ENCODE results near the gene TANGO2. TPM values are rescaled to one million over a fixed set of nuclear protein-coding genes. Genes with fewer than 3 reads are reported as not detected.

TANGO2 gene
- total RNA-seq, 1 experiment from 2014 or later: 13.9 TPM

DNA sequence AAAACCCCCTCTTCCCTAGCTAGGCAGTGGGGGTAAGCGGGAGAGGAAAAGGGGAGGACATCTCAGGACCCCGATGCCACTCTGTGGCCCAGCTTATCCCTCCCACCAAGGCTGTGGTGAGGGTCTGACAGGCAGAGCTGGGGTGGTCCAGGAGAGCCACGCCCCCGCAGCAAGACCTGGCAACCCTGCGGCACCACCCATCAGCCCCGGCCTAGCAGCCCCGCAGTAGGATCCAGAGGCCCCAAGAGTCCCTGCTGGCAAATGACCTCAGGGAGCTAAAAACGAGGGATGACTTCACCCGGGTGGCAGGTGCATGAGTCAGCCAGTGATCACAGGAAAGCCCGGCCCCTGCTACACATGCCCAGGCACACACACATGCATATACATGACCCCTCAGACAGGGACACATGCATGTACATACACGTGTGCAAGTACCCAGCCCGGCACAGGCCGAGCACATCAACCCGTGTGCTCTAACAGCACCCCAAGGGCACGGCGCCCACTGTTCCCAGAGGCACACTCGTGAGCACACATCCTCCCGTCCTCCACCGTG, 36.6 kb upstream of the TANGO2 start:
- H3K27ac Mint-ChIP-seq (ENCODE audit: low read depth, unreplicated experiment): no peak overlapping the region
- DNase-seq (ENCODE audit: unreplicated experiment): peak; percentile 76
- TF ChIP-seq CTCF (IDR thresholded peaks at IDR 0.05; ENCODE audit: unreplicated experiment): no peak
- H3K9me3 Mint-ChIP-seq (ENCODE audit: unreplicated experiment): no peaks in the 10 kb centered on the region
- intact Hi-C loops (cut with micrococcal nuclease): no loop called here
- BruUV-seq (replicated peaks): no TSS peak
- no peaks in the 10 kb centered on the region for H3K36me3 Mint-ChIP-seq (ENCODE audit: insufficient read depth, unreplicated experiment)
- CTCF ChIA-PET: interaction anchor here (0.6 to 1.0 kb wide), 3 partner anchors 32 to 254 kb away, joined by 3 to 4 read pairs (median 3); no protein-coding TSS in a partner anchor
- peaks cover 10% of the 10 kb centered on the region for H3K4me1 Mint-ChIP-seq (ENCODE audit: insufficient read depth, unreplicated experiment)
- H3K4me3 Mint-ChIP-seq (ENCODE audit: unreplicated experiment): no peak overlapping the region
- H3K27me3 Mint-ChIP-seq (ENCODE audit: insufficient read depth, unreplicated experiment): no peaks in the 10 kb centered on the region
- POLR2A ChIA-PET: interaction anchor here (0.7 to 1.5 kb wide), 4 partner anchors 10 to 146 kb away, joined by 3 to 6 read pairs (median 4); partner anchors contain the start of gene TRMT2A

- peaks cover 10% of the 10 kb centered on the region for H3K4me1 Mint-ChIP-seq (ENCODE audit: insufficient read depth, unreplicated experiment)
- BruUV-seq (replicated peaks): no TSS peak
- no peak for DNase-seq (ENCODE audit: unreplicated experiment)
- ChIA-PET CTCF (interaction anchor here (0.6 to 1.0 kb wide), 4 partner anchors 14 to 255 kb away, joined by 3 to 4 read pairs (median 4); no protein-coding TSS in a partner anchor), POLR2A (interaction anchor here (0.6 to 1.5 kb wide), 5 partner anchors 11 to 132 kb away, joined by 3 to 9 read pairs (median 5); partner anchors contain the start of genes TANGO2 and TRMT2A)
- no peaks in the 10 kb centered on the region for H3K9me3 Mint-ChIP-seq (ENCODE audit: unreplicated experiment)
- no peak overlapping the region for H3K27ac Mint-ChIP-seq (ENCODE audit: low read depth, unreplicated experiment)
- H3K4me3 Mint-ChIP-seq (ENCODE audit: unreplicated experiment): no peak overlapping the region
- H3K27me3 Mint-ChIP-seq (ENCODE audit: insufficient read depth, unreplicated experiment): no peaks in the 10 kb centered on the region
- intact Hi-C loops (cut with micrococcal nuclease): no loop called here
- no peaks in the 10 kb centered on the region for H3K36me3 Mint-ChIP-seq (ENCODE audit: insufficient read depth, unreplicated experiment)
- no peak for TF ChIP-seq CTCF (IDR thresholded peaks at IDR 0.05; ENCODE audit: unreplicated experiment)
These were observed 35.8 kb upstream of the TANGO2 start for GRCh38 chr22:19984851-19985811.

DNA sequence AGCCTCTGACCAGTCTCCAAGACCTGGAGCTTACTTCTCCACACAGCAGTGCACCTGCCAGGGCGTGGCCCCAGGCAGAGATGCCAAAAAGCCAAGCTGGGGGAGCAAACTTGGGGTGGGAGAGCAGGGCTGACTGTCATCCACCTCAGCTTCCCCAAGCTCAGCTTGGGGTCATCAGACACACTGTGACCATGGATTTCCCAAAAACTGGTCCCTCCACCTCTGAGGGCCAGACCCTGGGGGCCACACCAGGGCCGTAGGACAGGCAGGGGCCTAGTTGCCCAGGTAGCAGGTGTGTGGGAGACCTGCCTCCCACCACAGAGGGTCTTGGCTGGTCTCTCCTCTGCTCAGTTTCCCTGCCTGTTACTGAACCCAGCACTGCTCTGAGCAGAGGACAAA, 34.9 kb upstream of the TANGO2 start:
- Mint-ChIP-seq H3K4me3 (ENCODE audit: unreplicated experiment) (peak overlapping the region; percentile 57), H3K36me3 (ENCODE audit: insufficient read depth, unreplicated experiment) (no peaks in the 10 kb centered on the region), H3K27me3 (ENCODE audit: insufficient read depth, unreplicated experiment) (no peaks in the 10 kb centered on the region), H3K9me3 (ENCODE audit: unreplicated experiment) (no peaks in the 10 kb centered on the region), H3K4me1 (ENCODE audit: insufficient read depth, unreplicated experiment) (peaks cover 10% of the 10 kb centered on the region), H3K27ac (ENCODE audit: low read depth, unreplicated experiment) (no peak overlapping the region)
- POLR2A ChIA-PET: interaction anchor here (0.7 to 1.2 kb wide), 3 partner anchors 29 to 94 kb away, joined by 3 to 9 read pairs (median 4); partner anchors contain the start of gene TANGO2
- TF ChIP-seq CTCF (IDR thresholded peaks at IDR 0.05; ENCODE audit: unreplicated experiment): no peak
- DNase-seq (ENCODE audit: unreplicated experiment): no peak
- CTCF ChIA-PET: no interaction called here
- BruUV-seq (replicated peaks): no TSS peak
- intact Hi-C loops (cut with micrococcal nuclease): no loop called here
